Spleen (tissue), 7 donors: Measurements from ENCODE around the gene ANKRD11.

ENCODE experiments used
- CTCF ChIP-seq, 11 experiments: fragments of 200-600 bp in 7 of 11; fragments of 450-650 bp in 4 of 11; sonication (generic) in 4 of 11; IDR thresholded peaks in 8 of 11; conservative IDR thresholded peaks in 3 of 11; 1 replicate in 7 of 11; 2 replicates in 4 of 11; pipeline versions ENCODE4 v1.4.0 to v1.8.0; 2016 to 2021; ENCODE audit warnings: antibody characterized with exemption in 11 of 11, inconsistent platforms in 4 of 11, mild to moderate bottlenecking in 1 of 11
- POLR2A ChIP-seq, 3 donors: fragments of 450-650 bp; IDR thresholded peaks; one replicate each; pipeline ENCODE4 v1.5.1; 2017; ENCODE audit warnings: antibody characterized with exemption in 3 of 3, mild to moderate bottlenecking in 1 of 3
- POLR2AphosphoS5 ChIP-seq, 3 donors: sonication (generic); formaldehyde crosslinking; IDR thresholded peaks; one replicate each; pipeline ENCODE4 v1.5.1; 2017; ENCODE audit warnings: antibody characterized with exemption in 3 of 3
- donor health status: DM: no; HTN: no; CAD: no; lungs with moderate emphysema.
- donor health status: DM: no; HTN: no; CAD: no.
- donor health status: DM: no; HTN: no; CAD: no.

DNA sequence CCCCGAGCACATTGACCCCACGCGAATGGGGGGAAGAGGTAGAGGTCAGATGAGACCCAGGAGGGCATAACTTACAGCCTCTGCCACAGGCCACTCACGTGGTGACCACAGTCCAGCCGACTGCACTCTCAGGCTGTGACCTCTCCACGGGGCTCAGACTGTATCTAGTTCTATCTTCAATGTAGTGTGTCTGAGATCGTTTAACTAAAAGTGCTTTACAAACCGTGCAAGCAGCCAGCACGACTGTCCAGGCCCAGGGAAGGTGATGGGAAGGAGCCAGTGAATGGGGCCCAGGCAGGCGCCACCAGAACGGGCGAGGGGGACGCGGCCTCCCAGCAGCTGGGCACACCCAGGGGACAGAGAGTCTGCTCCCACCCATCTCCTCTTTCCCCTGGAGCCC is 108.6 kb downstream of the ANKRD11 start:
- TF ChIP-seq CTCF (IDR thresholded peaks at IDR 0.05 in 8 of 11, conservative IDR thresholded peaks at IDR 0.05 in 3 of 11), result no peak
- no peak for TF ChIP-seq POLR2AphosphoS5 (IDR thresholded peaks at IDR 0.05)
- no peak for TF ChIP-seq POLR2A (IDR thresholded peaks at IDR 0.05)
